Measurements from ENCODE around the gene FCRLB. TPM values are rescaled to one million over a fixed set of nuclear protein-coding genes. Genes with fewer than 3 reads are reported as not detected.
"Not testable (repeated sequence)": the region's sequence is repeated elsewhere in the genome, so short reads cannot be mapped to it uniquely, and the experiment has no call there.

The FCRLB gene
- total RNA-seq (2022) (1.1 and 1.3 TPM in 2 replicates), Bru-seq, nascent RNA (percentile 37 among the genes with signal in this experiment), BruChase-seq, experiment 1, labeled RNA remaining after a 6-hour chase (percentile 28 among the genes with signal in this experiment), BruChase-seq, experiment 2, labeled RNA remaining after a 2-hour chase (percentile 23 among the genes with signal in this experiment)
- long read RNA-seq, partial matches to known transcripts, result 1 of 3 reads
- long read RNA-seq, other reads (novel, unspliced or antisense), result 1 of 3 reads

DNA sequence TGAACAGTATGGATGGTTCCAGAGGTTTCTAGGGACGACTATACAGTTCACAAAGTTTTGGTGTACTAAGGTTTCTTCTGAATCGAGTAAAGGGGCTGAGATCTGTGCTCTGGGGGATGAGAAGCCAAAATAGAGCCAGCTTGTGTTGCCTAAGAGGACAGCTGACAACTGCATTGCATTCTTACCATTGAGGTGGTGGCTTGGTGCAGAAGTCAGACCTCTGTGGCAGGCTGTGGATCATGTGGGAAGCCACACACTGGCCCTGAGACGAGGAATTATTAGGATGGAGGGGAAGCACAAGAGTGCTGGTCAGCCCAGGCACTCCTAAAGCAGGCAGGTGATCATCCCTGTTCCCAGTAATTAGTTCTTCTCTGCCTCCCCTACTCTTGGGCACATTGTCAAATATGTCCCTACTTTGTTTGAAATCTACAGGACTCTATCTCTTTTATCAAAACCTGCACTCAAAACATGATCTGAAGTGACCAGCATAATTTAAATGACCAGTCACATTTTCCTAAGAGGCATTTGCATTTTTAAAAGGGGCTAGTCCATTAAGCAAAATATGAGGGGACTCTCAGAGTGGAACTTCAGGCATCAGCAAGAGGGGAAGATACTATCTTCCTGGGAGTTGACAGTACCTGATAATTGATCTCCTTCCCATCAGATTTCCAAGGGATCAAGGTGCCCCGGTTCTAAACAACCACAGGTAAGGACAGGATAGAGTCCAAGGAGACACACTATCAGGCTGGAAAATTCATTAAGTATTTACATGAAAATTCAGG, at the start of gene FCRLB:
TSS of gene FCRLB (plus strand) at position 589 of the 782 bp plus-strand sequence. CDS start 1,129 bp downstream, outside the sequence.
- BruUV-seq (replicated peaks), result no TSS peak
- Mint-ChIP-seq H3K4me1 (ENCODE audit: insufficient read depth, unreplicated experiment) (peaks cover 21% of the 10 kb centered on the region), H3K27ac (ENCODE audit: low read depth, unreplicated experiment) (no peak within 1 kb of the TSS), H3K36me3 (ENCODE audit: insufficient read depth, unreplicated experiment) (no peaks in the 10 kb centered on the region), H3K9me3 (ENCODE audit: unreplicated experiment) (no peaks in the 10 kb centered on the region), H3K4me3 (ENCODE audit: unreplicated experiment) (no peak within 1 kb of the TSS), H3K27me3 (ENCODE audit: insufficient read depth, unreplicated experiment) (no peaks in the 10 kb centered on the region)
- ChIA-PET POLR2A (no interaction called here), CTCF (interaction anchor here (0.6 kb wide), 1 partner anchor 28 kb away, joined by 4 read pairs; no protein-coding TSS in a partner anchor)
- TF ChIP-seq CTCF (IDR thresholded peaks at IDR 0.05; ENCODE audit: unreplicated experiment), result no peak
- intact Hi-C loops (cut with micrococcal nuclease), result no loop called here
- no peak for DNase-seq (ENCODE audit: unreplicated experiment)

- intact Hi-C loops (cut with micrococcal nuclease); H3K36me3 Mint-ChIP-seq (ENCODE audit: insufficient read depth, unreplicated experiment); H3K27ac Mint-ChIP-seq (ENCODE audit: low read depth, unreplicated experiment); CTCF ChIA-PET; H3K9me3 Mint-ChIP-seq (ENCODE audit: unreplicated experiment); H3K4me3 Mint-ChIP-seq (ENCODE audit: unreplicated experiment); POLR2A ChIA-PET; H3K27me3 Mint-ChIP-seq (ENCODE audit: insufficient read depth, unreplicated experiment); DNase-seq (ENCODE audit: unreplicated experiment); H3K4me1 Mint-ChIP-seq (ENCODE audit: insufficient read depth, unreplicated experiment); BruUV-seq (replicated peaks): not testable (repeated sequence)
These were observed 47.9 kb upstream of the FCRLB start for GRCh38 chr1:161673437-161673836.

DNA sequence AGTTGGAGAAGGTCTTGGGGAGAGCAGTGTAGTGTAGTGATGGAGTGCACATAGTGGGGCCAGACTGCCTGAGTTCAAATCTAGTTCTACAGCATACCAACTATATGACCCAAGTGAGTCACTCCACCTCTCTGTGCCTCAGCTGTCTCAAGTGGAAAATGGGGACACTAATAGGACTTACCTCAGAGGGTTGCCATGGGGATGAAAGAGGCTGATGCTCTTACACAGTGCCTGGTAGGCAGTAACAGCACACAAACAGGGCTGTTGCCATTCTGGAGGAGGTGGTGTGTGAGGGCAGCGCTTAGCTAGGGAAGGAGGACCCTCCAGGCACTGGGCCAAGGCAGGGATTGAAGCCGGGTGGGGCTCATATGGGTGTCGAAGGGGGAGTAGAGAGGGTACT, 46.9 kb upstream of the FCRLB start:
- H3K4me1 Mint-ChIP-seq (ENCODE audit: insufficient read depth, unreplicated experiment); H3K36me3 Mint-ChIP-seq (ENCODE audit: insufficient read depth, unreplicated experiment); POLR2A ChIA-PET; H3K27ac Mint-ChIP-seq (ENCODE audit: low read depth, unreplicated experiment); intact Hi-C loops (cut with micrococcal nuclease); CTCF ChIA-PET; DNase-seq (ENCODE audit: unreplicated experiment); H3K4me3 Mint-ChIP-seq (ENCODE audit: unreplicated experiment); H3K27me3 Mint-ChIP-seq (ENCODE audit: insufficient read depth, unreplicated experiment); BruUV-seq (replicated peaks); H3K9me3 Mint-ChIP-seq (ENCODE audit: unreplicated experiment): not testable (repeated sequence)

GRCh38 chr1:161674908-161675307, 46.4 kb upstream of the FCRLB start:
- intact Hi-C loops (cut with micrococcal nuclease); CTCF ChIA-PET; DNase-seq (ENCODE audit: unreplicated experiment); H3K4me3 Mint-ChIP-seq (ENCODE audit: unreplicated experiment); H3K4me1 Mint-ChIP-seq (ENCODE audit: insufficient read depth, unreplicated experiment); H3K9me3 Mint-ChIP-seq (ENCODE audit: unreplicated experiment); H3K27me3 Mint-ChIP-seq (ENCODE audit: insufficient read depth, unreplicated experiment); H3K27ac Mint-ChIP-seq (ENCODE audit: low read depth, unreplicated experiment); H3K36me3 Mint-ChIP-seq (ENCODE audit: insufficient read depth, unreplicated experiment); POLR2A ChIA-PET; BruUV-seq (replicated peaks): not testable (repeated sequence)

- BruUV-seq (replicated peaks), result no TSS peak
- Mint-ChIP-seq H3K27ac (ENCODE audit: low read depth, unreplicated experiment) (no peak overlapping the region), H3K4me1 (ENCODE audit: insufficient read depth, unreplicated experiment) (no peaks in the 10 kb centered on the region), H3K36me3 (ENCODE audit: insufficient read depth, unreplicated experiment) (no peaks in the 10 kb centered on the region), H3K4me3 (ENCODE audit: unreplicated experiment) (no peak overlapping the region), H3K9me3 (ENCODE audit: unreplicated experiment) (no peaks in the 10 kb centered on the region), H3K27me3 (ENCODE audit: insufficient read depth, unreplicated experiment) (peaks cover 7% of the 10 kb centered on the region)
- intact Hi-C loops (cut with micrococcal nuclease), result no loop called here
- DNase-seq (ENCODE audit: unreplicated experiment), result no peak
- CTCF ChIA-PET, result no interaction called here
- POLR2A ChIA-PET, result no interaction called here
- TF ChIP-seq CTCF (IDR thresholded peaks at IDR 0.05; ENCODE audit: unreplicated experiment), result no peak
These were observed 44.9 kb upstream of the FCRLB start for GRCh38 chr1:161676441-161676840.

Measured in MCF 10A (cell line).